Natural killer cell (primary cell): ENCODE results near the gene COX20. TPM values are rescaled to one million over a fixed set of nuclear protein-coding genes. Genes with fewer than 3 reads are reported as not detected.

Experiments used
- ATAC-seq, 3 donors: fragments of 150-1000 bp in 2 of 3; fragments of 200-7000 bp in 1 of 3; cut with Tn5 transposase; 1 replicate in 1 of 3; 2 replicates in 2 of 3; pipeline ENCODE4 v1.10.0; 2021; ENCODE audit warnings: mild to moderate bottlenecking in 2 of 3, moderate library complexity in 2 of 3
- DNase-seq, 2 donors: peaks; one replicate each; pipeline versions ENCODE4 v3.0.0 to v3.0.0-alpha.2; 2013 to 2021; ENCODE audit warnings: mixed read lengths in 1 of 2
- H3K27ac ChIP-seq: one replicate; pipeline ENCODE4 v1.5.1; 2013; ENCODE audit warnings: mild to moderate bottlenecking, low read length
- H3K27me3 ChIP-seq: one replicate; pipeline ENCODE4 v1.6.1; 2013; ENCODE audit warnings: low read length; ENCODE audit not compliant: control insufficient read depth, insufficient read depth
- H3K36me3 ChIP-seq: one replicate; pipeline ENCODE4 v1.6.1; 2013; ENCODE audit warnings: low read length; ENCODE audit not compliant: control insufficient read depth, insufficient read depth
- H3K4me1 ChIP-seq: one replicate; pipeline ENCODE4 v1.6.1; 2013; ENCODE audit warnings: low read length; ENCODE audit not compliant: control insufficient read depth, insufficient read depth
- H3K4me3 ChIP-seq: one replicate; pipeline ENCODE4 v1.5.1; 2013; ENCODE audit warnings: low read length
- H3K9me3 ChIP-seq: one replicate; pipeline ENCODE4 v1.6.1; 2013; ENCODE audit warnings: low read length; ENCODE audit not compliant: control insufficient read depth, insufficient read depth
- H3K27ac Mint-ChIP-seq, 2 donors: one replicate each; pipeline ENCODE4 v1.8.0; 2022; ENCODE audit warnings: mild to moderate bottlenecking in 2 of 2, mixed read lengths in 2 of 2, moderate library complexity in 1 of 2
- H3K27me3 Mint-ChIP-seq, 2 donors: one replicate each; pipeline ENCODE4 v1.8.0; 2022; ENCODE audit warnings: low read depth in 2 of 2, mixed read lengths in 2 of 2
- H3K36me3 Mint-ChIP-seq: one replicate; pipeline ENCODE4 v1.8.0; 2022; ENCODE audit warnings: mixed read lengths
- H3K4me1 Mint-ChIP-seq, 2 donors: one replicate each; pipeline ENCODE4 v1.8.0; 2022; ENCODE audit warnings: mixed read lengths in 2 of 2
- H3K4me3 Mint-ChIP-seq: one replicate; pipeline ENCODE4 v1.8.0; 2022; ENCODE audit warnings: mild to moderate bottlenecking, moderate library complexity, mixed read lengths
- H3K9me3 Mint-ChIP-seq, 2 donors: one replicate each; pipeline ENCODE4 v1.8.0; 2022; ENCODE audit warnings: mixed read lengths in 2 of 2
- CTCF ChIP-seq: fragments of 200-600 bp; IDR thresholded peaks from one replicate; pipeline ENCODE4 v1.8.0; 2022; ENCODE audit warnings: antibody characterized with exemption
- WGBS: methylation state at CpG from one replicate; pipeline ENCODE4 v1.1.7; 2013; ENCODE audit warnings: missing lambda C conversion rate; ENCODE audit not compliant: insufficient coverage; 5-methylcytosine and 5-hydroxymethylcytosine counted together
- intact Hi-C: fragments of 100-400 bp; cut with micrococcal nuclease; formaldehyde crosslinking; loops from one replicate; pipeline ENCODE4 v1.14.2; 2022
- total RNA-seq, 4 donors: library from RNA; stranded (reverse); fragments of 120-200 nt in 1 of 4; gene quantifications; one replicate each; pipeline versions ENCODE4 v1.2.3 to v1.2.4, GENCODE V29; 2013 to 2022

Gene COX20
- total RNA-seq, 3 donors from 2014 or later (not counting 1 experiment from before 2014, with no cell fraction given): 24.3 to 25.4 (median 24.9) TPM

DNA sequence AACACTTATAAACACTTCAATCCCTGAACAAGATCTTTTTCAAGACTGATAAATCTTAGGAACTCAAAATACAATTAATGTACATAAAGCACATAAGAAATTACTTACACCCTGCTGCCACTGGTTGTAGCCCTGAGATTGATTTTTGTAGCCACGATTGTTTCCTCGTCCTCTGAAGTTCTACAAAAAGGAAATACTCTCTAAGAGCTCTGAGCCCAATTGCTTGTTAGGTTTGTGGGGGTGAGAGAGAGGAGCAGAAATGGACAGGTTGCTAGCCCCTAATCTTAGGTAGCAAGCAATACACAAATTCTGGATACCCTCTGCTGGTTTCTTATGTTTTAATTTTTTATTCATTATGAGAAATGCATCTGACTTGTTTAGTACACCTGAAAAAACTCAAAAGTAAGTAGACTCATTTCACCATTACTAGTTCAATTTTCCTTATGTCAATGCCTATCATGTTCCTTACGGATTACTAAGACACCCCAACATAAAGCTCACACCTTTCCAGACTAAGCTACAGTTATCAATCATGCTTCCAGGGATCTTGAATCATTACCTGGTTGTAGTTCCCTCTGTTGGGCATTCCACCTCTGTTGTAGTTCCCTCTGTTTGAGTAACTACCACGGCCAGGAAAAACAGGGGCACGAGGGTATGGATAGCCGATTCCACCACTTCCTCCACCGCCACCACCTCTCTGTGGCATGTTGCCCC, 19.6 kb downstream of the COX20 start:
- Histone ChIP-seq H3K27me3 (no peaks in the 10 kb centered on the region), H3K9me3 (no peaks in the 10 kb centered on the region), H3K4me3 (no peak overlapping the region), H3K4me1 (peaks cover 11% of the 10 kb centered on the region), H3K36me3 (peaks cover 97% of the 10 kb centered on the region), H3K27ac (peak overlapping the region; percentile 29)
- peak overlapping the region; percentile 72 for H3K4me3 Mint-ChIP-seq
- H3K36me3 Mint-ChIP-seq: peaks cover 51% of the 10 kb centered on the region
- peak in 2 of 3 donors; percentile 11 for ATAC-seq
- WGBS: 19% methylated on average over 7 of the region's 7 CpGs
- peaks cover 51 to 82% of the 10 kb centered on the region in 2 donors for H3K4me1 Mint-ChIP-seq
- no peak for TF ChIP-seq CTCF
- H3K27me3 Mint-ChIP-seq: no peaks in the 10 kb centered on the region
- peak overlapping the region; percentile 60 to 98 for H3K27ac Mint-ChIP-seq
- no peak for DNase-seq
- intact Hi-C loops: no loop called here
- no peaks in the 10 kb centered on the region for H3K9me3 Mint-ChIP-seq

- Mint-ChIP-seq H3K9me3 (no peaks in the 10 kb centered on the region), H3K4me3 (no peak overlapping the region), H3K27ac (peak overlapping the region; percentile 60 to 98), H3K4me1 (peaks cover 67 to 89% of the 10 kb centered on the region in 2 donors), H3K36me3 (peaks cover 44% of the 10 kb centered on the region), H3K27me3 (no peaks in the 10 kb centered on the region)
- DNase-seq (no peak), ATAC-seq (no peak)
- H3K27me3 ChIP-seq: no peaks in the 10 kb centered on the region
- H3K4me3 ChIP-seq: no peak overlapping the region
- no CpG with 5 or more reads among the region's 3 CpGs for WGBS
- no peaks in the 10 kb centered on the region for H3K9me3 ChIP-seq
- H3K4me1 ChIP-seq: peaks cover 19% of the 10 kb centered on the region
- intact Hi-C loops: no loop called here
- H3K27ac ChIP-seq: no peak overlapping the region
- H3K36me3 ChIP-seq: peaks cover 88% of the 10 kb centered on the region
- TF ChIP-seq CTCF: no peak
Observed at GRCh38 chr1:244857761-244858160, 22.3 kb downstream of the COX20 start.

GRCh38 chr1:244858357-244858756, 22.9 kb downstream of the COX20 start:
- intact Hi-C loops: no loop called here
- Histone ChIP-seq H3K9me3 (no peaks in the 10 kb centered on the region), H3K27me3 (no peaks in the 10 kb centered on the region), H3K4me3 (no peak overlapping the region), H3K36me3 (peaks cover 82% of the 10 kb centered on the region), H3K4me1 (peaks cover 19% of the 10 kb centered on the region), H3K27ac (no peak overlapping the region)
- ATAC-seq: no peak
- Mint-ChIP-seq H3K9me3 (no peaks in the 10 kb centered on the region), H3K36me3 (peaks cover 44% of the 10 kb centered on the region), H3K4me3 (no peak overlapping the region), H3K27me3 (no peaks in the 10 kb centered on the region), H3K4me1 (peaks cover 68 to 89% of the 10 kb centered on the region in 2 donors), H3K27ac (peak overlapping the region; percentile 60 to 98)
- no peak for DNase-seq
- WGBS: 80% methylated on average over 1 of the region's 1 CpG
- no peak for TF ChIP-seq CTCF
